Measurements from ENCODE around the gene PFDN1.

PFDN1 gene

GRCh38 chr5:140228364-140228837 lies 74.5 kb downstream of the PFDN1 start:
- no peak for TF ChIP-seq NFIC (IDR thresholded peaks at IDR 0.05)
- no peak for TF ChIP-seq ZBTB7A (IDR thresholded peaks at IDR 0.05; ENCODE audit: low read depth)
- no peak for TF ChIP-seq RAD21 (IDR thresholded peaks at IDR 0.05; ENCODE audit: low read depth)
- no peak for TF ChIP-seq TEAD4 (IDR thresholded peaks at IDR 0.05)
- TF ChIP-seq CEBPB (IDR thresholded peaks at IDR 0.05), result no peak
- no peak for TF ChIP-seq FOXM1 (IDR thresholded peaks at IDR 0.05; ENCODE audit: borderline replicate concordance, low read depth)
- no peak for TF ChIP-seq TCF12 (IDR thresholded peaks at IDR 0.05; ENCODE audit: low read depth)
- TF ChIP-seq YY1 (IDR thresholded peaks at IDR 0.05; ENCODE audit: low read depth), result no peak
- no peak for TF ChIP-seq TAF1 (IDR thresholded peaks at IDR 0.05; ENCODE audit: low read depth)
- no peak for TF ChIP-seq USF1 (IDR thresholded peaks at IDR 0.05)
- no peak for TF ChIP-seq EP300 (IDR thresholded peaks at IDR 0.05; ENCODE audit: borderline replicate concordance)
- TF ChIP-seq EGR1 (IDR thresholded peaks at IDR 0.05), result no peak
- no peak for TF ChIP-seq CREB1 (IDR thresholded peaks at IDR 0.05; ENCODE audit: low read depth)

GRCh38 chr5:140227046-140227445 lies 75.9 kb downstream of the PFDN1 start:
- TF ChIP-seq ZBTB7A (IDR thresholded peaks at IDR 0.05; ENCODE audit: low read depth) (no peak), REST (IDR thresholded peaks at IDR 0.05; ENCODE audit: low read depth) (no peak), EGR1 (IDR thresholded peaks at IDR 0.05) (no peak), YY1 (IDR thresholded peaks at IDR 0.05; ENCODE audit: low read depth) (no peak), USF1 (IDR thresholded peaks at IDR 0.05) (no peak), EP300 (IDR thresholded peaks at IDR 0.05; ENCODE audit: borderline replicate concordance) (no peak), NFIC (IDR thresholded peaks at IDR 0.05) (no peak), TAF1 (IDR thresholded peaks at IDR 0.05; ENCODE audit: low read depth) (no peak), CREB1 (IDR thresholded peaks at IDR 0.05; ENCODE audit: low read depth) (no peak), MAX (IDR thresholded peaks at IDR 0.05) (no peak), TEAD4 (IDR thresholded peaks at IDR 0.05) (no peak), FOXM1 (IDR thresholded peaks at IDR 0.05; ENCODE audit: borderline replicate concordance, low read depth) (no peak), CEBPB (IDR thresholded peaks at IDR 0.05) (no peak)

- TF ChIP-seq EP300 (IDR thresholded peaks at IDR 0.05; ENCODE audit: borderline replicate concordance) (no peak), REST (IDR thresholded peaks at IDR 0.05; ENCODE audit: low read depth) (no peak), FOXM1 (IDR thresholded peaks at IDR 0.05; ENCODE audit: borderline replicate concordance, low read depth) (no peak), CREB1 (IDR thresholded peaks at IDR 0.05; ENCODE audit: low read depth) (no peak), TEAD4 (IDR thresholded peaks at IDR 0.05) (no peak), ZBTB7A (IDR thresholded peaks at IDR 0.05; ENCODE audit: low read depth) (no peak), RAD21 (IDR thresholded peaks at IDR 0.05; ENCODE audit: low read depth) (no peak), NFIC (IDR thresholded peaks at IDR 0.05) (no peak), TCF12 (IDR thresholded peaks at IDR 0.05; ENCODE audit: low read depth) (no peak), USF1 (IDR thresholded peaks at IDR 0.05) (no peak), CEBPB (IDR thresholded peaks at IDR 0.05) (no peak), MAX (IDR thresholded peaks at IDR 0.05) (no peak), EGR1 (IDR thresholded peaks at IDR 0.05) (no peak), TAF1 (IDR thresholded peaks at IDR 0.05; ENCODE audit: low read depth) (no peak), YY1 (IDR thresholded peaks at IDR 0.05; ENCODE audit: low read depth) (no peak)
Observed at GRCh38 chr5:140225396-140225795, 77.5 kb downstream of the PFDN1 start.

- TF ChIP-seq TEAD4 (IDR thresholded peaks at IDR 0.05) (no peak), MAX (IDR thresholded peaks at IDR 0.05) (no peak), USF1 (IDR thresholded peaks at IDR 0.05) (no peak), NFIC (IDR thresholded peaks at IDR 0.05) (no peak), CREB1 (IDR thresholded peaks at IDR 0.05; ENCODE audit: low read depth) (no peak), ZBTB7A (IDR thresholded peaks at IDR 0.05; ENCODE audit: low read depth) (no peak), EGR1 (IDR thresholded peaks at IDR 0.05) (no peak), TCF12 (IDR thresholded peaks at IDR 0.05; ENCODE audit: low read depth) (no peak), FOXM1 (IDR thresholded peaks at IDR 0.05; ENCODE audit: borderline replicate concordance, low read depth) (no peak), YY1 (IDR thresholded peaks at IDR 0.05; ENCODE audit: low read depth) (no peak), CEBPB (IDR thresholded peaks at IDR 0.05) (no peak)
Observed at GRCh38 chr5:140224658-140225057, 78.2 kb downstream of the PFDN1 start.

Measured in Ishikawa (cell line).